T-helper 9 cell (primary cell): ENCODE measurements around the gene GAS2L2.
"Not testable (repeated sequence)": the region's sequence is repeated elsewhere in the genome, so short reads cannot be mapped to it uniquely, and the experiment has no call there.

Experiments
- DNase-seq: peaks from one replicate; pipeline ENCODE4 v3.0.0-alpha.2; 2020

The GAS2L2 gene

DNA sequence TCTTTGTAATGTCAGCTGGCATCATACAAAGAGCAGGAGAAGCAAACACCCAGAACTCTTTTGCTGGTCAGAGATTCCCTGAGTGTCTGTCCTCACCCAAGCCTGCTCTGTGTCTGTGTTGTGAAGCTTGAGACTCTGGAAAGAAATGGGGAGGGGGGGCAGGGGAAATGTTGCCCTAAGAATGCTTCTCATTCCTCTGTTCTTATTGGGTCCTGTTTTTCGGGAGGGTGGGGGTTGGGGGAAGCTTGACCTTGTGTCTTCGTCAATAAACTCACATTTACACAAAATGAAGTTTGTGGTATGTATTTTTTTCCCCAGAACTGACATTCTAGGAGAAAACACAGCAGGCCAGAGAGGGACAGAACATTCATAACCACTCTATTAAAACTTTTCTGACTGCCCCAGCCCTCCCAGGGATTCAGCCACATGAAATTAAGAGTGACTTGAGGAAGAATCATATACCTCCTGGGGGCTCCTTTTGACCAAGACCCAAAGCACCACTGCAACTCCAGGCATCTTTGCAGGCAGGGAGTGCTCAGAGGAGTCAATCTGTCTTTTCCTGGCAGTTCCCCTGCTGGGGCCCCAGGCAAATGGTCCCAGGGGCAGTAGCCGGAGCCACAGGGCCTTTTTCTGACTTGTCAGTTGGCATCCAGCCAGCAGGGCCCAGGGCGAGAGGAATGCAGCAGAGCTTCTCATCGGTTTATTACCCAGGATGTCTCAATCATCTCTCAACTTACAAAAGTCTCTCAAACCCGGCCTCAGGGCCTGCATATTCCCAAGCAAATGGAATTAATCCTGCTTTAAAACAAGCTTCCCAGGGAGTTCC lies 26.7 kb downstream of the GAS2L2 start:
- no peak for DNase-seq

- DNase-seq: no peak
These were observed 27.3 kb downstream of the GAS2L2 start for GRCh38 chr17:35725802-35726126.

GRCh38 chr17:35725058-35725457 lies 28.0 kb downstream of the GAS2L2 start:
- DNase-seq: no peak

- DNase-seq: no peak
These were observed 29.3 kb downstream of the GAS2L2 start for GRCh38 chr17:35723735-35724134.

DNA sequence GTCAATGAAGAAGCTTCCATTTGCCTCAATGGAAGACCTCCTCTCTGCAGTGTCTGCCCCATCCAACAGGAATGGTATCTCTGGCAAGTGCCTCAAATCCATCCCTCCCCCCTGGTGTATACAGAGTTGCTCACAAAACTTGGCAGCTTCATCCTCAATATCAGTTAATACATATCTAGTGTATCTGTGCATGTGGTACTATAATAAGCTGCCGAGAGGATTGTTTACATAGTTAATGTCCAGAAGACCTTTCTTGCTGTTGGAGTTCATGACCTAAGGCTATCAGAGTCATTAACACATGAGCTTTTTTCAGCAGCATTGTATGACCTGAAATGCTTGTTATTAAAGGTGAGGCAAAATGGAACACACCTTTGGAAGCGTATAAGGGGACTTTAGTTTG lies 35.6 kb downstream of the GAS2L2 start:
- DNase-seq: no peak

GRCh38 chr17:35716897-35717465 lies 36.1 kb downstream of the GAS2L2 start:
- DNase-seq: no peak

GRCh38 chr17:35716173-35716572 lies 36.9 kb downstream of the GAS2L2 start:
- DNase-seq: no peak

DNA sequence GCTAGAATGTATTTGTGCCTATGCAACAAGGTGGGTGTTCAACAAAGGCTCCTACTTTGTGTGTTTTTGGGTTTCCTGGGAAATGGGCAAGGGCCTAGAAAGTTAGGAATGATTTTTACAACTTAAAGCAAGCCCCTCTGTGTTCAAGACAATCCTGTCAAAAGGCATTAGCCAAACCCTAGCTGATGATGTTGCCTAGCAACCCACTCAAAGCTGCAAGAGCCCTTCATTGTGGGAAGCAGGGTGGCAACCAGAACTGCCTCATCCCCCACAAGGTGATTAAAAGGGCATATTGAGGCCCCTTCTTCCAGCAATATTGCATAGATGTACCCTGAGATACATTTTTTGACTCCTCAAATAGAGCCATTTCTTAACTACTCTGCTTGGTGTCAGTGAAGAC lies 37.6 kb downstream of the GAS2L2 start:
- no peak for DNase-seq

- no peak for DNase-seq
These were observed 38.1 kb downstream of the GAS2L2 start for GRCh38 chr17:35714988-35715387.

DNA sequence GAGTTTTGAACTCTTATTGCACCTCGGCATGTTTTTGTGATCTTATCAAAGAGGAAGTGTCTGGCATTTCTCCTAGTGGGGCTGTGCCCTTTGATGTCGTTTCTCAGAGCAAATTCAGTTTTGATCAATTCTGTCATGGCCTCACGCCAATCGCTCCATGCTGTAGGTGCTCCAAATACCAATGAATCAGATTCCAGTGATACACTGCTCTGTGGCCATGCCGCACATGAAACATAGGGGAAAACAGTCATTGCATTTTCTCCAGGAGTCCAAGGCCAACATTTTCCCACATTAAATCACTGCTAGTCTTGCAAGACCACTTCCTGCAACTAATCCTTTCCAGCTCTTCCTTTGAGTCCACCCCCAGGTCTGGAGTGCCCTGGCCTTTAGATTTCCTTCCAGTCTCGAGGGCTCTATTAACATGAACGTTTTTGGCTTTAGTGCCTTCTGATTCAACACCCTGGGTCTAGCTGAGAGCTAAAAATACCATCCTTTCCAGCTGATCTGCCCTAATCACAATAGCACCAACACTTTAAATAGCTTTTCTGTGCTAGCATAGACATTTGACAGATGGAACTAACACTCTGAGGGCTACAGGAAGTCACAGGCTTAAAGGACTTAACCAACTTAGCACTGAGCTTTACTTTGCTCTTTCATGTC lies 39.8 kb downstream of the GAS2L2 start:
- no peak for DNase-seq

DNA sequence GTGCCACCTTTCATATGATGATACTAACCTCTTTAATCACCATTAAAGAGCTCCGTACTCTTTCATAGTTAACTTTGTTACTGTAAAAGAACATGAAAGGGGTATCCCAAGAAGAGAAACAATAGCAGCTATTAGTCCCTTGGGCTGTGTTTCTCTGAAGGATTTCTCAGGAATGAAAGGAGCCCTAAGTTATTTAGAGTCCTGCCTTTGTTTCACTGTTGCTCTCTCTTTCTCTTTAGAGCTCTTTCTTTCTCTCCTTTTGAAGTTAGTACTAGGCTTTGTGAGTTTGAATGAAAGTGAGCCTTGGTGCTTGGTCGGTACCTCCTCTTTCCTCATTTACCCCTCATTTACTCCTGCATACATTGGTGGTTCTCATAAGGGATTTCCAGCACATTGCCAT lies 42.1 kb downstream of the GAS2L2 start:
- DNase-seq: no peak

DNA sequence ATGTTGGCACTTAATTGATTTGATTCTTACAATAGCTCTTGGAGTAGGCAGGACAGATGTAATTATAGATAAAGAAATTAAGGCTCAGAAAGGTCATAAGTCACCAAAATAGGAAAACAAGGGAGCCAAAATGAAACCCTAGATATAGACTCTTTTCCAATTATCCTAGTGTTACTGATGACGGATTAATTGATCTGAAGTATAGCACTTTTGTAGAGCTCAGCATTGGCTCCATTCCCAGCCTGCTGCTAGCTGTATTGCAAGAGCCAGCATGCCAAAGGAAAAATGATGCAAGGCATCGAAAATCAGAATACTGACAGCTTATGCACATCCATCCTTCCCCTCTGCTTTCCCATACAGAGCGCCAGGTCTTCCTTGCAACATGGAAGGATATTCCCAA lies 43.2 kb downstream of the GAS2L2 start:
- DNase-seq: no peak

GRCh38 chr17:35708951-35709350 lies 44.1 kb downstream of the GAS2L2 start:
- DNase-seq: no peak

GRCh38 chr17:35708149-35708548 lies 44.9 kb downstream of the GAS2L2 start:
- no peak for DNase-seq

GRCh38 chr17:35705705-35706104 lies 47.3 kb downstream of the GAS2L2 start:
- DNase-seq: no peak

- no peak for DNase-seq
These were observed 47.8 kb downstream of the GAS2L2 start for GRCh38 chr17:35705230-35705629.

GRCh38 chr17:35703308-35703707 lies 49.7 kb downstream of the GAS2L2 start:
- not testable (repeated sequence) for DNase-seq

GRCh38 chr17:35701491-35701890 lies 51.5 kb downstream of the GAS2L2 start:
- DNase-seq: no peak

DNA sequence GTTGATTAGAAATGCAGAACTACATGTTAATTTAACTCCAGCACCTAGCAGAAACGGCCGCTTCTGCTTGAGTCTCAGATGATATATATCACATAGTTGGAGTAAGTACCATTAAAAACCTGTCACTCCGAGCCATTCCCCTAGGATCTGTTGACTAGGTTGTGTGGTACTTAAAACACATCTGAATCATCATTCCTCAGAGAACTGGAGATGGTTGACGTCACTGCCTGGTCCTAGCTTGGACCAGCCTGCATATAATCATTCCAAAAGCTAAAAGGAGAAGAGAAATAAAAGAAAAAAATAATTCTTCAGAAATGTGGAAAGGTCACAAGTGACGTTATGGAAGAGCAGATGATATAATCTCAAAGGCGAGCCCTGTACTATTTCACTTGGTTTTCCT lies 52.9 kb downstream of the GAS2L2 start:
- no peak for DNase-seq

DNA sequence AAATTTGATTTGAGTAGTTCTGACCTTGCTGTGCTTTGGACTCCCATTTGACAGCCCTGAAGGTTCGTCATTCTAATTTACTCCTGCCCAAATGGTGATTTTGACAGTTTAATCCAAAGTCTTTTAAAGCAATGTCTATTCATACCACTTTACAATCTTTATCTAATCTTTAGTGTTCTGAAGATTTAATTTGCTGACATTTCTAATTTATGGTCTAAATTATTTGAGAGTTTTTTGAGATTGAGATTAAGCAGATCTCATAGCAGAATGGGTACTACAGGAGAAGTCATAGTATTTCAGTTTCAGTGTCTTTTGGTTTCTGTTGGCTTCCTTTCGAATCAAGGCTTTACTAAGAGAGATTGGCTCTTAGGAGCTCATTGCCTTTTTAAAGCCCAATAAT lies 54.2 kb downstream of the GAS2L2 start:
- DNase-seq: no peak

- no peak for DNase-seq
These were observed 57.4 kb downstream of the GAS2L2 start for GRCh38 chr17:35695613-35696012.

DNA sequence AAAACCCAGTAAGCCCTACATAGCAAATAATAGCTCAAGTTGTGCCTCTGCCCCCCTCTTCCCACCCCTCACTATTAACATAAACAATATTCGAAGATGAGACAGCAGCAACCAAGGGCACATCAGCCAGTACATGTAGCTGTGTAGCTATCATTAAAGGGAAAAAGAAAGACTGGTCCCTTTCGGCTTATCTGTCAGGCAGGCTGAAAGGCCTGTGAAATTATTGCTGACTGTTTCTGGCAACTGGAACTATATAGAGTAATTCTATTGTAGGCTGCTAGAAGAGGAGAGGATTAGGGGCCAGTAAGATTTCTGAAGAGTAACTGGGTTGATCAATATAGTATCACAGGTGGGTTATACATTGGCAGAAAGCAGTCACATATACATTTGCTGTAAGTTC lies 58.1 kb downstream of the GAS2L2 start:
- no peak for DNase-seq
